Keratinocyte (primary cell): Measurements from ENCODE around the gene PPARD.

ENCODE experiments used
- CTCF ChIP-seq, 3 experiments: IDR thresholded peaks in 1 of 3; conservative IDR thresholded peaks in 1 of 3; optimal IDR thresholded peaks in 1 of 3; 2 replicates in 2 of 3; 3 replicates in 1 of 3; pipeline versions ENCODE3 to v1.5.1; 2011; ENCODE audit warnings: low read length in 3 of 3, mild to moderate bottlenecking in 3 of 3, moderate library complexity in 2 of 3, control low read depth in 1 of 3, inconsistent platforms in 1 of 3; ENCODE audit not compliant: insufficient read depth in 2 of 3; ENCODE audit errors: extremely low read depth in 1 of 3
- EZH2 ChIP-seq: IDR thresholded peaks from one replicate; pipeline ENCODE4 v1.6.1; 2012; ENCODE audit warnings: inconsistent platforms, mild to moderate bottlenecking, low read length, moderate library complexity

GRCh38 chr6:35310265-35310831 lies 32.0 kb upstream of the PPARD start:
- TF ChIP-seq EZH2 (no peak), CTCF (optimal IDR thresholded peaks at IDR 0.05 in 1 of 3, IDR thresholded peaks at IDR 0.05 in 1 of 3, conservative IDR thresholded peaks at IDR 0.05 in 1 of 3; ENCODE audit: extremely low read depth in 1 of 3, insufficient read depth in 2 of 3, low read length in 3 of 3) (no peak)
